ENCODE measurements around the gene KCNJ12. TPM values are rescaled to one million over a fixed set of nuclear protein-coding genes. Genes with fewer than 3 reads are reported as not detected.
"Not testable (repeated sequence)": the region's sequence is repeated elsewhere in the genome, so short reads cannot be mapped to it uniquely, and the experiment has no call there.

Gene KCNJ12
- total RNA-seq, 1 experiment from 2014 or later: 7.6 TPM

- not testable (repeated sequence) for H3K27me3 ChIP-seq (ENCODE audit: control insufficient read depth, insufficient read depth, low read length); H3K4me3 ChIP-seq (ENCODE audit: insufficient read depth, low read depth, low read length); H3K36me3 ChIP-seq (replicated peaks; ENCODE audit: control insufficient read depth, insufficient read depth, low read length); DNase-seq
Observed at GRCh38 chr17:21420503-21421090, 44.4 kb downstream of the KCNJ12 start.

GRCh38 chr17:21421421-21422310 is 45.5 kb downstream of the KCNJ12 start:
- H3K4me3 ChIP-seq (ENCODE audit: insufficient read depth, low read depth, low read length); H3K27me3 ChIP-seq (ENCODE audit: control insufficient read depth, insufficient read depth, low read length); H3K36me3 ChIP-seq (replicated peaks; ENCODE audit: control insufficient read depth, insufficient read depth, low read length): not testable (repeated sequence)
- DNase-seq: peak; percentile 67

- H3K4me3 ChIP-seq (ENCODE audit: insufficient read depth, low read depth, low read length); H3K36me3 ChIP-seq (replicated peaks; ENCODE audit: control insufficient read depth, insufficient read depth, low read length); DNase-seq; H3K27me3 ChIP-seq (ENCODE audit: control insufficient read depth, insufficient read depth, low read length): not testable (repeated sequence)
Observed at GRCh38 chr17:21422311-21423189, 46.4 kb downstream of the KCNJ12 start.

GRCh38 chr17:21423190-21423493 is 47.0 kb downstream of the KCNJ12 start:
- not testable (repeated sequence) for H3K4me3 ChIP-seq (ENCODE audit: insufficient read depth, low read depth, low read length); H3K27me3 ChIP-seq (ENCODE audit: control insufficient read depth, insufficient read depth, low read length); H3K36me3 ChIP-seq (replicated peaks; ENCODE audit: control insufficient read depth, insufficient read depth, low read length); DNase-seq

GRCh38 chr17:21424697-21425096 is 48.5 kb downstream of the KCNJ12 start:
- not testable (repeated sequence) for H3K27me3 ChIP-seq (ENCODE audit: control insufficient read depth, insufficient read depth, low read length); H3K36me3 ChIP-seq (replicated peaks; ENCODE audit: control insufficient read depth, insufficient read depth, low read length); DNase-seq; H3K4me3 ChIP-seq (ENCODE audit: insufficient read depth, low read depth, low read length)

- no peaks in the 10 kb centered on the region for H3K27me3 ChIP-seq (ENCODE audit: control insufficient read depth, insufficient read depth, low read length)
- DNase-seq: peak; percentile 17
- H3K36me3 ChIP-seq (replicated peaks; ENCODE audit: control insufficient read depth, insufficient read depth, low read length): no peaks in the 10 kb centered on the region
- no peak overlapping the region for H3K4me3 ChIP-seq (ENCODE audit: insufficient read depth, low read depth, low read length)
Observed at GRCh38 chr17:21425321-21425720, 49.2 kb downstream of the KCNJ12 start.

GRCh38 chr17:21425736-21426135 is 49.6 kb downstream of the KCNJ12 start:
- no peak overlapping the region for H3K4me3 ChIP-seq (ENCODE audit: insufficient read depth, low read depth, low read length)
- no peaks in the 10 kb centered on the region for H3K27me3 ChIP-seq (ENCODE audit: control insufficient read depth, insufficient read depth, low read length)
- no peaks in the 10 kb centered on the region for H3K36me3 ChIP-seq (replicated peaks; ENCODE audit: control insufficient read depth, insufficient read depth, low read length)
- no peak for DNase-seq

GRCh38 chr17:21426246-21426645 is 50.1 kb downstream of the KCNJ12 start:
- H3K4me3 ChIP-seq (ENCODE audit: insufficient read depth, low read depth, low read length); DNase-seq: not testable (repeated sequence)

GRCh38 chr17:21426876-21427275 is 50.7 kb downstream of the KCNJ12 start:
- H3K4me3 ChIP-seq (ENCODE audit: insufficient read depth, low read depth, low read length); H3K27me3 ChIP-seq (ENCODE audit: control insufficient read depth, insufficient read depth, low read length); DNase-seq; H3K36me3 ChIP-seq (replicated peaks; ENCODE audit: control insufficient read depth, insufficient read depth, low read length): not testable (repeated sequence)

More at GRCh38 chr17:21426246-21426645, 50.1 kb downstream of the KCNJ12 start:
- not testable (repeated sequence) for H3K27me3 ChIP-seq (ENCODE audit: control insufficient read depth, insufficient read depth, low read length); H3K36me3 ChIP-seq (replicated peaks; ENCODE audit: control insufficient read depth, insufficient read depth, low read length)

- DNase-seq; H3K27me3 ChIP-seq (ENCODE audit: control insufficient read depth, insufficient read depth, low read length); H3K36me3 ChIP-seq (replicated peaks; ENCODE audit: control insufficient read depth, insufficient read depth, low read length); H3K4me3 ChIP-seq (ENCODE audit: insufficient read depth, low read depth, low read length): not testable (repeated sequence)
Observed at GRCh38 chr17:21427727-21428126, 51.6 kb downstream of the KCNJ12 start.

GRCh38 chr17:21428752-21429424 is 52.7 kb downstream of the KCNJ12 start:
- H3K4me3 ChIP-seq (ENCODE audit: insufficient read depth, low read depth, low read length); H3K36me3 ChIP-seq (replicated peaks; ENCODE audit: control insufficient read depth, insufficient read depth, low read length); DNase-seq; H3K27me3 ChIP-seq (ENCODE audit: control insufficient read depth, insufficient read depth, low read length): not testable (repeated sequence)

GRCh38 chr17:21429921-21430628 is 53.9 kb downstream of the KCNJ12 start:
- not testable (repeated sequence) for H3K27me3 ChIP-seq (ENCODE audit: control insufficient read depth, insufficient read depth, low read length); H3K4me3 ChIP-seq (ENCODE audit: insufficient read depth, low read depth, low read length); H3K36me3 ChIP-seq (replicated peaks; ENCODE audit: control insufficient read depth, insufficient read depth, low read length); DNase-seq

- H3K36me3 ChIP-seq (replicated peaks; ENCODE audit: control insufficient read depth, insufficient read depth, low read length); H3K27me3 ChIP-seq (ENCODE audit: control insufficient read depth, insufficient read depth, low read length); H3K4me3 ChIP-seq (ENCODE audit: insufficient read depth, low read depth, low read length): not testable (repeated sequence)
- peak; percentile 5 for DNase-seq
Observed at GRCh38 chr17:21433971-21434370, 57.8 kb downstream of the KCNJ12 start.

- H3K4me3 ChIP-seq (ENCODE audit: insufficient read depth, low read depth, low read length); H3K27me3 ChIP-seq (ENCODE audit: control insufficient read depth, insufficient read depth, low read length); DNase-seq; H3K36me3 ChIP-seq (replicated peaks; ENCODE audit: control insufficient read depth, insufficient read depth, low read length): not testable (repeated sequence)
Observed at GRCh38 chr17:21434976-21435375, 58.8 kb downstream of the KCNJ12 start.
